GM15510 (cell line): ENCODE measurements around the gene FANCC.

Experiments used
- POLR2A ChIP-seq: IDR thresholded peaks from 3 replicates; pipeline ENCODE4 v1.6.1; 2011; ENCODE audit warnings: borderline replicate concordance; ENCODE audit not compliant: insufficient read length; ENCODE audit errors: extremely low read depth

Gene FANCC

GRCh38 chr9:95193067-95193466 lies 124.4 kb downstream of the FANCC start:
- no peak for TF ChIP-seq POLR2A

- TF ChIP-seq POLR2A: no peak
Observed at GRCh38 chr9:95192631-95193030, 124.9 kb downstream of the FANCC start.

- TF ChIP-seq POLR2A: no peak
Observed at GRCh38 chr9:95190413-95190812, 127.1 kb downstream of the FANCC start.

GRCh38 chr9:95189251-95190098 lies 128.0 kb downstream of the FANCC start:
- no peak for TF ChIP-seq POLR2A

- TF ChIP-seq POLR2A: no peak
Observed at GRCh38 chr9:95188459-95188858, 129.1 kb downstream of the FANCC start.

GRCh38 chr9:95185956-95186355 lies 131.6 kb downstream of the FANCC start:
- no peak for TF ChIP-seq POLR2A

GRCh38 chr9:95182854-95183563 lies 134.5 kb downstream of the FANCC start:
- no peak for TF ChIP-seq POLR2A

GRCh38 chr9:95181835-95182234 lies 135.7 kb downstream of the FANCC start:
- TF ChIP-seq POLR2A: no peak

- no peak for TF ChIP-seq POLR2A
Observed at GRCh38 chr9:95181226-95181818, 136.2 kb downstream of the FANCC start.

- no peak for TF ChIP-seq POLR2A
Observed at GRCh38 chr9:95177617-95178016, 139.9 kb downstream of the FANCC start.

GRCh38 chr9:95176755-95177319 lies 140.7 kb downstream of the FANCC start:
- TF ChIP-seq POLR2A: no peak

GRCh38 chr9:95175523-95175922 lies 142.0 kb downstream of the FANCC start:
- TF ChIP-seq POLR2A: no peak

GRCh38 chr9:95174038-95174437 lies 143.5 kb downstream of the FANCC start:
- TF ChIP-seq POLR2A: no peak

- TF ChIP-seq POLR2A: no peak
Observed at GRCh38 chr9:95171596-95171995, 145.9 kb downstream of the FANCC start.

GRCh38 chr9:95171001-95171400 lies 146.5 kb downstream of the FANCC start:
- no peak for TF ChIP-seq POLR2A

GRCh38 chr9:95167998-95168397 lies 149.5 kb downstream of the FANCC start:
- TF ChIP-seq POLR2A: no peak

GRCh38 chr9:95165004-95165403 lies 152.5 kb downstream of the FANCC start:
- no peak for TF ChIP-seq POLR2A
